B cell (primary cell): ENCODE measurements around the gene TRIM49C. TPM values are rescaled to one million over a fixed set of nuclear protein-coding genes. Genes with fewer than 3 reads are reported as not detected.
"Not testable (repeated sequence)": the region's sequence is repeated elsewhere in the genome, so short reads cannot be mapped to it uniquely, and the experiment has no call there.

Source experiments
- ATAC-seq: fragments of 200-7000 bp; cut with Tn5 transposase; one replicate; pipeline ENCODE4 v1.10.0; 2021; ENCODE audit warnings: low read depth, mild to moderate bottlenecking, moderate number of reproducible peaks, moderate library complexity
- CTCF ChIA-PET: fragments of 350-600 bp; sonication (Branson Sonifier 250); formaldehyde crosslinking; loops from one replicate; lab custom pipeline; 2021; ENCODE audit warnings: antibody characterized with exemption, inconsistent platforms; lab: Charles Lee
- POLR2A ChIA-PET: fragments of 350-600 bp; sonication (Branson Sonifier 250); formaldehyde crosslinking; loops from one replicate; lab custom pipeline; 2021; ENCODE audit warnings: antibody characterized with exemption; lab: Charles Lee
- DNase-seq: peaks from one replicate; pipeline ENCODE4 v3.0.0; 2013
- H2AFZ ChIP-seq: 2 replicates; pipeline ENCODE4 v1.6.1; 2012; ENCODE audit warnings: mild to moderate bottlenecking, low read depth, low read length; ENCODE audit not compliant: insufficient read depth, poor library complexity, severe bottlenecking
- H3K27ac ChIP-seq, 2 donors: 1 replicate in 1 of 2; 2 replicates in 1 of 2; pipeline ENCODE4 v1.5.1; 2012 to 2013; ENCODE audit warnings: low read length in 2 of 2, mild to moderate bottlenecking in 2 of 2, moderate library complexity in 1 of 2
- H3K27me3 ChIP-seq, 4 experiments: fragments of 200-600 bp in 1 of 4; sonication (generic) in 1 of 4; replicated peaks in 1 of 4; 1 replicate in 2 of 4; 2 replicates in 2 of 4; pipeline versions ENCODE4 v1.6.1 to v1.7.0; 2013 to 2016; ENCODE audit warnings: low read length in 3 of 4, mild to moderate bottlenecking in 2 of 4, mixed read lengths in 1 of 4, moderate library complexity in 1 of 4; ENCODE audit not compliant: insufficient read depth in 4 of 4, control insufficient read depth in 3 of 4; ENCODE audit errors: control extremely low read depth in 1 of 4
- H3K36me3 ChIP-seq, 2 experiments: replicated peaks in 1 of 2; 1 replicate in 1 of 2; 2 replicates in 1 of 2; pipeline versions ENCODE4 v1.6.1 to v1.7.1; 2013; ENCODE audit warnings: low read length in 1 of 2; ENCODE audit not compliant: insufficient read depth in 2 of 2, control insufficient read depth in 1 of 2; ENCODE audit errors: control extremely low read depth in 1 of 2, extremely low read depth in 1 of 2
- H3K4me1 ChIP-seq, 2 donors: fragments of 200-600 bp in 1 of 2; sonication (generic) in 1 of 2; 1 replicate in 1 of 2; 2 replicates in 1 of 2; pipeline versions ENCODE4 v1.5.1 to v1.6.1; 2013 to 2017; ENCODE audit warnings: low read length in 2 of 2; ENCODE audit not compliant: control insufficient read depth in 2 of 2, insufficient read depth in 2 of 2
- H3K4me2 ChIP-seq: replicated peaks from 2 replicates; pipeline ENCODE3; 2012; ENCODE audit warnings: mild to moderate bottlenecking, low read depth, low read length; ENCODE audit not compliant: poor library complexity, severe bottlenecking
- H3K4me3 ChIP-seq, 5 experiments: fragments of 200-600 bp in 1 of 5; sonication (generic) in 1 of 5; 1 replicate in 3 of 5; 2 replicates in 2 of 5; pipeline versions ENCODE4 v1.5.1 to v1.7.0; 2011 to 2016; ENCODE audit warnings: low read length in 4 of 5, mild to moderate bottlenecking in 4 of 5, low read depth in 2 of 5, control low read depth in 1 of 5, moderate library complexity in 1 of 5; ENCODE audit not compliant: insufficient read depth in 1 of 5; ENCODE audit errors: control extremely low read depth in 1 of 5, extremely low read depth in 1 of 5
- H3K79me2 ChIP-seq: fragments of 200-600 bp; sonication (generic); one replicate; pipeline ENCODE4 v1.6.0; 2016; ENCODE audit warnings: low read length; ENCODE audit not compliant: control insufficient read depth, insufficient read depth
- H3K9ac ChIP-seq: fragments of 200-600 bp; sonication (generic); 2 replicates; pipeline ENCODE4 v1.6.1; 2017; ENCODE audit warnings: mild to moderate bottlenecking, low read length, moderate library complexity
- H3K9me3 ChIP-seq, 3 donors: one replicate each; pipeline versions ENCODE4 v1.6.1 to v1.7.1; 2013; ENCODE audit warnings: low read length in 2 of 3; ENCODE audit not compliant: control insufficient read depth in 2 of 3, insufficient read depth in 1 of 3; ENCODE audit errors: control extremely low read depth in 1 of 3
- H4K20me1 ChIP-seq: 2 replicates; pipeline ENCODE4 v1.6.0; 2012; ENCODE audit warnings: mild to moderate bottlenecking, low read length; ENCODE audit not compliant: insufficient read depth, control insufficient read depth, poor library complexity, severe bottlenecking
- H3K27ac Mint-ChIP-seq: one replicate; pipeline ENCODE4 v1.8.0; 2021; ENCODE audit warnings: mixed read lengths
- H3K27me3 Mint-ChIP-seq: one replicate; pipeline ENCODE4 v1.8.0; 2021; ENCODE audit warnings: mixed read lengths
- H3K4me1 Mint-ChIP-seq: one replicate; pipeline ENCODE4 v1.8.0; 2021; ENCODE audit warnings: mixed read lengths
- H3K4me3 Mint-ChIP-seq: one replicate; pipeline ENCODE4 v1.8.0; 2021; ENCODE audit warnings: mixed read lengths
- H3K9me3 Mint-ChIP-seq: one replicate; pipeline ENCODE4 v1.8.0; 2022; ENCODE audit warnings: mixed read lengths; ENCODE audit not compliant: insufficient read depth
- WGBS: methylation state at CpG from one replicate; pipeline ENCODE4 v1.1.5; 2013; ENCODE audit warnings: missing lambda C conversion rate; ENCODE audit not compliant: insufficient coverage; 5-methylcytosine and 5-hydroxymethylcytosine counted together
- intact Hi-C: fragments of 100-400 bp; cut with micrococcal nuclease; formaldehyde crosslinking; loops from one replicate; pipeline ENCODE4 v1.10.0; 2022
- polyA plus RNA-seq: library from polyadenylated mRNA; depleted of rRNA; stranded (reverse); fragments of >200 nt; gene quantifications from 2 replicates; pipeline ENCODE4 v1.2.3, GENCODE V29; 2012
- small RNA-seq: library from RNA; depleted of rRNA; stranded (forward); fragments of <200 nt; gene quantifications from one replicate; pipeline ENCODE3, GENCODE V24; 2012; ENCODE audit warnings: low replicate concordance, low read depth; ENCODE audit not compliant: insufficient read length
- total RNA-seq, 2 donors: library from RNA; stranded (reverse); fragments of 120-200 nt in 1 of 2; gene quantifications; 1 replicate in 1 of 2; 2 replicates in 1 of 2; pipeline versions ENCODE4 v1.2.3 to v1.2.4, GENCODE V29; 2013 to 2022

Gene TRIM49C
- total and polyA plus RNA-seq, 2 donors (not counting 1 experiment from before 2014, with no cell fraction given): not detected

DNA sequence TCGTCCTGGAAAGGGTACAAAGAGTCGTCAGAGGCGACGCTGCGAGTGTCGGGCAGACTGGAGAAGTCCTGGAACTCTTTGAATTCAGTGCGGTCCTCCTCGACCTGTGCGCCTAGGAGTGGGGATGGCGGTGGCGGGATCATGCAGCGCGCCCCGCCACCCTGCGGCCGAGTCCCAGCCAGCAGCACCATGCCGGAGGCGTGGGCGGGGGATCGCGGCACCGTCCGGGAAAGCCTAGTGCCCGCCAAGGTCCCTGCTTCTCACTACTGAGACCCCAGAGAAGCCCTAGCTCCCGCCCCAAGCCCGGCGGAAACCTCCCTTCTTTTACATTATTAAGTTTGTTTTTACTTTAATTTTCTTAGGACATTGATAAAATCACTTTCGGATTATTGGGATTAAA is 22.6 kb downstream of the TRIM49C start:
- H3K4me3 Mint-ChIP-seq: not testable (repeated sequence)

GRCh38 chr11:90085650-90086049 is 54.7 kb downstream of the TRIM49C start, which contains the start of gene UBTFL1:
Gene UBTFL1 (plus strand): TSS chr11:90085950. CDS start chr11:90085950, 0 bp downstream.
- H3K27ac ChIP-seq, H3K9ac ChIP-seq, H4K20me1 ChIP-seq, H3K4me2 ChIP-seq, H3K27me3 ChIP-seq, intact Hi-C loops, CTCF ChIA-PET, H2AFZ ChIP-seq, H3K4me3 ChIP-seq, ATAC-seq, H3K4me1 ChIP-seq, H3K27ac Mint-ChIP-seq, H3K4me3 Mint-ChIP-seq, H3K27me3 Mint-ChIP-seq, POLR2A ChIA-PET, DNase-seq, H3K9me3 Mint-ChIP-seq, H3K79me2 ChIP-seq, H3K4me1 Mint-ChIP-seq, H3K36me3 ChIP-seq, H3K9me3 ChIP-seq: not testable (repeated sequence)
- WGBS: no CpG with 5 or more reads among the region's 3 CpGs

More for the DNA sequence above, 22.6 kb downstream of the TRIM49C start:
- WGBS: no CpG with 5 or more reads among the region's 28 CpGs
- H2AFZ ChIP-seq, H3K4me2 ChIP-seq, H4K20me1 ChIP-seq, H3K27me3 Mint-ChIP-seq, CTCF ChIA-PET, H3K9ac ChIP-seq, H3K9me3 ChIP-seq, intact Hi-C loops, DNase-seq, POLR2A ChIA-PET, H3K4me3 ChIP-seq, ATAC-seq, H3K27ac Mint-ChIP-seq, H3K9me3 Mint-ChIP-seq, H3K4me1 Mint-ChIP-seq, H3K27me3 ChIP-seq, H3K36me3 ChIP-seq, H3K4me1 ChIP-seq, H3K27ac ChIP-seq, H3K79me2 ChIP-seq: not testable (repeated sequence)

- H3K27ac Mint-ChIP-seq, H3K36me3 ChIP-seq, H3K9ac ChIP-seq, H3K9me3 ChIP-seq, H4K20me1 ChIP-seq, DNase-seq, CTCF ChIA-PET, intact Hi-C loops, H3K9me3 Mint-ChIP-seq, H3K4me2 ChIP-seq, H3K27ac ChIP-seq, H3K4me3 ChIP-seq, H3K27me3 Mint-ChIP-seq, POLR2A ChIA-PET, H2AFZ ChIP-seq, H3K4me3 Mint-ChIP-seq, H3K4me1 Mint-ChIP-seq, H3K27me3 ChIP-seq, H3K4me1 ChIP-seq, ATAC-seq, H3K79me2 ChIP-seq: not testable (repeated sequence)
- no CpG with 5 or more reads among the region's 2 CpGs for WGBS
These were observed 57.8 kb downstream of the TRIM49C start for GRCh38 chr11:90088731-90089130.

Small RNA genes lying within 50 kb of the gene (small RNA-seq; reads per million reads assigned to genes)
- not detected for gene AP000827.1

Other genes with a start within 250 kb of the TRIM49C start
- not detected in 2 replicates for gene TRIM49, start 222.5 kb upstream of the TRIM49C start, total RNA-seq
- not detected in 2 replicates for gene TRIM49, start 222.5 kb upstream of the TRIM49C start, polyA plus RNA-seq
- gene TRIM64B, start 152.6 kb upstream of the TRIM49C start, total RNA-seq: not detected in 2 replicates
- not detected in 2 replicates for gene TRIM64B, start 152.6 kb upstream of the TRIM49C start, polyA plus RNA-seq
- not detected in 2 replicates for gene TRIM49D1, start 108.9 kb upstream of the TRIM49C start, total RNA-seq
- gene TRIM49D1, start 108.9 kb upstream of the TRIM49C start, polyA plus RNA-seq: not detected in 2 replicates
- not detected in 2 replicates for gene TRIM49D2, start 107.0 kb upstream of the TRIM49C start, total RNA-seq
- not detected in 2 replicates for gene TRIM49D2, start 107.0 kb upstream of the TRIM49C start, polyA plus RNA-seq
- not detected in 2 replicates for gene TRIM64, start 65.1 kb upstream of the TRIM49C start, total RNA-seq
- gene TRIM64, start 65.1 kb upstream of the TRIM49C start, polyA plus RNA-seq: not detected in 2 replicates
- not detected in 2 replicates for gene UBTFL1, start 54.8 kb downstream of the TRIM49C start, total RNA-seq
- gene UBTFL1, start 54.8 kb downstream of the TRIM49C start, polyA plus RNA-seq: not detected in 2 replicates
- gene NAALAD2, start 103.6 kb downstream of the TRIM49C start, total RNA-seq: not detected in 2 replicates
- not detected in 2 replicates for gene NAALAD2, start 103.6 kb downstream of the TRIM49C start, polyA plus RNA-seq
- gene CHORDC1, start 191.9 kb downstream of the TRIM49C start, total RNA-seq: 70.6 and 76.9 TPM in 2 replicates
- 22.1 and 37.2 TPM in 2 replicates for gene CHORDC1, start 191.9 kb downstream of the TRIM49C start, polyA plus RNA-seq